Right lobe of liver (tissue), 6 donors: ENCODE measurements around the gene RPUSD2. TPM values are rescaled to one million over a fixed set of nuclear protein-coding genes. Genes with fewer than 3 reads are reported as not detected.
A peak's percentile ranks its signal among the peaks of the same experiment; 100 is the strongest.

ENCODE experiments used
- ATAC-seq, 4 donors: fragments of 200-7000 bp; cut with Tn5 transposase; one replicate each; pipeline ENCODE4 v1.9.1; 2020; ENCODE audit warnings: mild to moderate bottlenecking in 4 of 4, moderate library complexity in 4 of 4
- DNase-seq, 3 donors: peaks; one replicate each; pipeline ENCODE4 v3.0.0-alpha.2; 2020
- H3K27ac ChIP-seq, 3 donors: fragments of 200-600 bp; one replicate each; pipeline ENCODE4 v1.8.0; 2022
- H3K27me3 ChIP-seq, 2 donors: fragments of 200-600 bp; one replicate each; pipeline ENCODE4 v1.8.0; 2022
- H3K36me3 ChIP-seq, 4 donors: fragments of 200-600 bp; sonication (generic) in 1 of 4; one replicate each; pipeline versions ENCODE4 v1.5.1 to v1.8.0; 2017 to 2022; ENCODE audit warnings: control low read depth in 1 of 4
- H3K4me1 ChIP-seq, 4 donors: fragments of 200-600 bp; sonication (generic) in 1 of 4; one replicate each; pipeline versions ENCODE4 v1.5.1 to v1.8.0; 2017 to 2022; ENCODE audit warnings: control low read depth in 1 of 4
- H3K4me3 ChIP-seq, 3 donors: fragments of 200-600 bp; one replicate each; pipeline ENCODE4 v1.8.0; 2022
- H3K9me3 ChIP-seq, 4 donors: fragments of 200-600 bp; sonication (generic) in 1 of 4; one replicate each; pipeline versions ENCODE4 v1.5.1 to v1.8.0; 2017 to 2022; ENCODE audit warnings: control low read depth in 1 of 4
- CTCF ChIP-seq, 4 donors: fragments of 200-600 bp in 3 of 4; fragments of 450-650 bp in 1 of 4; IDR thresholded peaks; one replicate each; pipeline versions ENCODE4 v1.5.1 to v1.8.0; 2016 to 2022; ENCODE audit warnings: antibody characterized with exemption in 4 of 4, mild to moderate bottlenecking in 2 of 4
- POLR2A ChIP-seq: fragments of 450-650 bp; IDR thresholded peaks from one replicate; pipeline ENCODE4 v1.6.1; 2017; ENCODE audit warnings: antibody characterized with exemption, mild to moderate bottlenecking
- WGBS: methylation state at CpG from one replicate; pipeline ENCODE4 v1.1.6; 2018; ENCODE audit warnings: low coverage, low lambda C conversion rate; ENCODE audit not compliant: insufficient coverage; ENCODE audit errors: missing lambda C conversion rate; 5-methylcytosine and 5-hydroxymethylcytosine counted together
- intact Hi-C, 2 donors: fragments of 100-400 bp; cut with DNase I; formaldehyde crosslinking; loops; one replicate each; pipeline versions ENCODE4 v1.11.2 to v1.14.1; 2022
- total RNA-seq, 6 experiments: library from RNA; depleted of rRNA in 2 of 6; stranded (reverse); fragments of >200 nt in 2 of 6; fragmentation: NEBNext Ultra II Directional in 3 of 6; extraction: Animal tissue kit (Norgen Biotek cat#: 25700) in 3 of 6; gene quantifications; one replicate each; pipeline versions ENCODE4 v1.1.0 to v1.2.4, GENCODE V29; 2016 to 2023
- donor health status: DM: no; HTN: yes; CAD: no.
- donor health status: DM: no; HTN: no; CAD: no.
- donor health status: DM: no; HTN: no; CAD: no.
- donor health status: DM: no; HTN: yes; CAD: no.
- donor health status: DM: no; HTN: yes; CAD: no.

Gene RPUSD2
- total RNA-seq, 6 experiments from 2014 or later: 4.7 to 7.4 (median 6.1) TPM

- Histone ChIP-seq H3K9me3 (no peaks in the 10 kb centered on the region), H3K27ac (peak overlapping the region; percentile 63 to 82 (median 76)), H3K27me3 (no peaks in the 10 kb centered on the region), H3K4me3 (peak overlapping the region; percentile 33 to 62 (median 60)), H3K36me3 (no peaks in the 10 kb centered on the region), H3K4me1 (no peaks in the 10 kb centered on the region)
- peak; percentile 51 for TF ChIP-seq POLR2A
- TF ChIP-seq CTCF (IDR thresholded peaks at IDR 0.05): no peak
- ATAC-seq: peak; percentile 92 to 95 (median 95)
- DNase-seq: peak in 2 of 3 donors; percentile 52 to 85
- WGBS: 25% methylated on average over 7 of the region's 8 CpGs
- intact Hi-C loops: no loop called here
These were observed 13.7 kb downstream of the RPUSD2 start for GRCh38 chr15:40582726-40583246.

GRCh38 chr15:40584191-40584590, 15.1 kb downstream of the RPUSD2 start:
- H3K36me3 ChIP-seq: no peaks in the 10 kb centered on the region
- no peak overlapping the region for H3K4me3 ChIP-seq
- no peaks in the 10 kb centered on the region for H3K4me1 ChIP-seq
- DNase-seq (no peak), ATAC-seq (no peak)
- 40% methylated on average over 2 of the region's 2 CpGs for WGBS
- H3K27ac ChIP-seq: no peak overlapping the region
- no peaks in the 10 kb centered on the region for H3K27me3 ChIP-seq
- no peak for TF ChIP-seq POLR2A
- TF ChIP-seq CTCF (IDR thresholded peaks at IDR 0.05): no peak
- intact Hi-C loops: no loop called here
- H3K9me3 ChIP-seq: no peaks in the 10 kb centered on the region

- H3K27ac ChIP-seq: no peak overlapping the region
- TF ChIP-seq CTCF (IDR thresholded peaks at IDR 0.05) (no peak), POLR2A (no peak)
- peak overlapping the region in 2 of 3 donors; percentile 27 to 41 for H3K4me3 ChIP-seq
- no peaks in the 10 kb centered on the region for H3K9me3 ChIP-seq
- no peak for DNase-seq
- peaks cover 0 to 9% (median 3%) of the 10 kb centered on the region in 4 donors for H3K4me1 ChIP-seq
- intact Hi-C loops: no loop called here
- WGBS: 58% methylated on average over 12 of the region's 12 CpGs
- no peaks in the 10 kb centered on the region for H3K27me3 ChIP-seq
- no peak for ATAC-seq
- no peaks in the 10 kb centered on the region for H3K36me3 ChIP-seq
These were observed 21.6 kb downstream of the RPUSD2 start for GRCh38 chr15:40590667-40591050.

- 76% methylated on average over 8 of the region's 8 CpGs for WGBS
- Histone ChIP-seq H3K4me1 (peaks cover 0 to 9% (median 3%) of the 10 kb centered on the region in 4 donors), H3K36me3 (no peaks in the 10 kb centered on the region), H3K27ac (no peak overlapping the region), H3K4me3 (no peak overlapping the region), H3K27me3 (no peaks in the 10 kb centered on the region), H3K9me3 (no peaks in the 10 kb centered on the region)
- ATAC-seq (no peak), DNase-seq (no peak)
- intact Hi-C loops: no loop called here
- no peak for TF ChIP-seq POLR2A
These were observed 22.3 kb downstream of the RPUSD2 start for GRCh38 chr15:40591389-40591788.

GRCh38 chr15:40593165-40593564, 24.1 kb downstream of the RPUSD2 start:
- no peak for DNase-seq
- H3K27ac ChIP-seq: no peak overlapping the region

More at GRCh38 chr15:40593165-40593564, 24.1 kb downstream of the RPUSD2 start:
- 49% methylated on average over 2 of the region's 2 CpGs for WGBS
- TF ChIP-seq POLR2A (no peak), CTCF (IDR thresholded peaks at IDR 0.05) (no peak)
- H3K9me3 ChIP-seq: no peaks in the 10 kb centered on the region
- peaks cover 0 to 9% (median 3%) of the 10 kb centered on the region in 4 donors for H3K4me1 ChIP-seq
- H3K27me3 ChIP-seq: no peaks in the 10 kb centered on the region
- no peaks in the 10 kb centered on the region for H3K36me3 ChIP-seq
- H3K4me3 ChIP-seq: no peak overlapping the region
- intact Hi-C loops: no loop called here
- no peak for ATAC-seq
